Measurements from ENCODE around the gene SLC35G1. TPM values are rescaled to one million over a fixed set of nuclear protein-coding genes. Genes with fewer than 3 reads are reported as not detected.

The SLC35G1 gene
- total RNA-seq, 1 experiment from 2014 or later: 9.4 TPM

DNA sequence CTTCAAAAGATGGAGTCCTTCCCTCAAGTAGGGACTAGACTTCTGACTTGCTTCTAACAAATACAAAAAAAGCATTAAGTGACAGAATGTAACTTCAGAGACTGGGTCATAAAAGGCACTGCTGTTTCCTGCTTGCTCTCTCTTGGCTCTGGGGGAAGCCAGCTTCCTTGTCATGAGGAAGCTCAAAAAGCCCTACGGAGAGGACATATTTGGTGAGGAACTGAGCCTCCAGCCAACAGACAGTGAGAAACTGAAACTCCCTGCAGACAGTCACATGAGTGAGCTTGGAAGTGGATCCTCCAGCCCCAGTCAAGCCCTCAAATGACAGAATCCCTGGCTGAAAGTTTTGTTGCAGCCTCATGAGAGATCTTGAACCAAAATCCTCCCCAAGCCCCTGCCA is 26.3 kb upstream of the SLC35G1 start:
- H3K27ac ChIP-seq (ENCODE audit: low read depth, low read length): no peak overlapping the region
- CTCF ChIA-PET: no interaction called here
- RAD21 ChIA-PET (ENCODE audit: low non-redundant PET in 1 of 2, low total read pairs in 2 of 2, uncharacterized antibody in 2 of 2, unreplicated experiment in 2 of 2): no interaction called here

More for the DNA sequence above, 26.3 kb upstream of the SLC35G1 start:
- Histone ChIP-seq H3K79me2 (ENCODE audit: insufficient read depth, low read length) (no peaks in the 10 kb centered on the region), H3K4me2 (ENCODE audit: low read length) (no peak overlapping the region), H4K20me1 (ENCODE audit: insufficient read depth) (no peaks in the 10 kb centered on the region), H3K9ac (ENCODE audit: low read length) (no peak overlapping the region), H3K9me3 (ENCODE audit: control insufficient read depth in 1 of 2, insufficient read depth in 1 of 2, low read depth in 1 of 2, low read length in 2 of 2) (no peaks in the 10 kb centered on the region), H2AFZ (ENCODE audit: low read depth, low read length, poor library complexity, severe bottlenecking) (no peak overlapping the region), H3K4me1 (ENCODE audit: control insufficient read depth in 1 of 2, insufficient read depth in 2 of 2, low read length in 2 of 2) (no peaks in the 10 kb centered on the region), H3K4me3 (replicated peaks in 1 of 2; ENCODE audit: low read depth in 1 of 2, low read length in 2 of 2) (no peak overlapping the region), H3K36me3 (ENCODE audit: control insufficient read depth in 1 of 2, insufficient read depth in 2 of 2, low read length in 2 of 2) (no peaks in the 10 kb centered on the region), H3K27me3 (ENCODE audit: insufficient read depth, low read length) (no peaks in the 10 kb centered on the region; the same call in 1 of the 2 replicates), H3K9me2 (ENCODE audit: insufficient read depth) (0 out of 2 replicates have a peak, but pooled peaks cover 4% of the 10 kb centered on the region)
- POLR2A ChIA-PET: no interaction called here
- TF ChIP-seq RAD21 (IDR thresholded peaks at IDR 0.05; ENCODE audit: low read depth) (no peak), ELF1 (IDR thresholded peaks at IDR 0.05; ENCODE audit: borderline replicate concordance, low read depth) (no peak), YY1 (IDR thresholded peaks at IDR 0.05; ENCODE audit: extremely low read depth, insufficient replicate concordance, low read depth, low read length) (no peak), EZH2phosphoT487 (IDR thresholded peaks at IDR 0.05; ENCODE audit: borderline replicate concordance) (no peak), JUND (IDR thresholded peaks at IDR 0.05) (no peak)
- TF ChIP-seq, protein P1, sequence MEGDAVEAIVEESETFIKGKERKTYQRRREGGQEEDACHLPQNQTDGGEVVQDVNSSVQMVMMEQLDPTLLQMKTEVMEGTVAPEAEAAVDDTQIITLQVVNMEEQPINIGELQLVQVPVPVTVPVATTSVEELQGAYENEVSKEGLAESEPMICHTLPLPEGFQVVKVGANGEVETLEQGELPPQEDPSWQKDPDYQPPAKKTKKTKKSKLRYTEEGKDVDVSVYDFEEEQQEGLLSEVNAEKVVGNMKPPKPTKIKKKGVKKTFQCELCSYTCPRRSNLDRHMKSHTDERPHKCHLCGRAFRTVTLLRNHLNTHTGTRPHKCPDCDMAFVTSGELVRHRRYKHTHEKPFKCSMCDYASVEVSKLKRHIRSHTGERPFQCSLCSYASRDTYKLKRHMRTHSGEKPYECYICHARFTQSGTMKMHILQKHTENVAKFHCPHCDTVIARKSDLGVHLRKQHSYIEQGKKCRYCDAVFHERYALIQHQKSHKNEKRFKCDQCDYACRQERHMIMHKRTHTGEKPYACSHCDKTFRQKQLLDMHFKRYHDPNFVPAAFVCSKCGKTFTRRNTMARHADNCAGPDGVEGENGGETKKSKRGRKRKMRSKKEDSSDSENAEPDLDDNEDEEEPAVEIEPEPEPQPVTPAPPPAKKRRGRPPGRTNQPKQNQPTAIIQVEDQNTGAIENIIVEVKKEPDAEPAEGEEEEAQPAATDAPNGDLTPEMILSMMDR (IDR thresholded peaks at IDR 0.05 in 2 of 3, conservative IDR thresholded peaks at IDR 0.05 in 1 of 3; ENCODE audit: borderline replicate concordance in 1 of 3, insufficient read depth in 1 of 3, low read depth in 2 of 3, low read length in 2 of 3): no peak
- TF ChIP-seq, protein P2, sequence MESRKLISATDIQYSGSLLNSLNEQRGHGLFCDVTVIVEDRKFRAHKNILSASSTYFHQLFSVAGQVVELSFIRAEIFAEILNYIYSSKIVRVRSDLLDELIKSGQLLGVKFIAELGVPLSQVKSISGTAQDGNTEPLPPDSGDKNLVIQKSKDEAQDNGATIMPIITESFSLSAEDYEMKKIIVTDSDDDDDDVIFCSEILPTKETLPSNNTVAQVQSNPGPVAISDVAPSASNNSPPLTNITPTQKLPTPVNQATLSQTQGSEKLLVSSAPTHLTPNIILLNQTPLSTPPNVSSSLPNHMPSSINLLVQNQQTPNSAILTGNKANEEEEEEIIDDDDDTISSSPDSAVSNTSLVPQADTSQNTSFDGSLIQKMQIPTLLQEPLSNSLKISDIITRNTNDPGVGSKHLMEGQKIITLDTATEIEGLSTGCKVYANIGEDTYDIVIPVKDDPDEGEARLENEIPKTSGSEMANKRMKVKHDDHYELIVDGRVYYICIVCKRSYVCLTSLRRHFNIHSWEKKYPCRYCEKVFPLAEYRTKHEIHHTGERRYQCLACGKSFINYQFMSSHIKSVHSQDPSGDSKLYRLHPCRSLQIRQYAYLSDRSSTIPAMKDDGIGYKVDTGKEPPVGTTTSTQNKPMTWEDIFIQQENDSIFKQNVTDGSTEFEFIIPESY (IDR thresholded peaks at IDR 0.05; ENCODE audit: extremely low read depth, insufficient replicate concordance, low read length): no peak
- TF ChIP-seq, protein P3, sequence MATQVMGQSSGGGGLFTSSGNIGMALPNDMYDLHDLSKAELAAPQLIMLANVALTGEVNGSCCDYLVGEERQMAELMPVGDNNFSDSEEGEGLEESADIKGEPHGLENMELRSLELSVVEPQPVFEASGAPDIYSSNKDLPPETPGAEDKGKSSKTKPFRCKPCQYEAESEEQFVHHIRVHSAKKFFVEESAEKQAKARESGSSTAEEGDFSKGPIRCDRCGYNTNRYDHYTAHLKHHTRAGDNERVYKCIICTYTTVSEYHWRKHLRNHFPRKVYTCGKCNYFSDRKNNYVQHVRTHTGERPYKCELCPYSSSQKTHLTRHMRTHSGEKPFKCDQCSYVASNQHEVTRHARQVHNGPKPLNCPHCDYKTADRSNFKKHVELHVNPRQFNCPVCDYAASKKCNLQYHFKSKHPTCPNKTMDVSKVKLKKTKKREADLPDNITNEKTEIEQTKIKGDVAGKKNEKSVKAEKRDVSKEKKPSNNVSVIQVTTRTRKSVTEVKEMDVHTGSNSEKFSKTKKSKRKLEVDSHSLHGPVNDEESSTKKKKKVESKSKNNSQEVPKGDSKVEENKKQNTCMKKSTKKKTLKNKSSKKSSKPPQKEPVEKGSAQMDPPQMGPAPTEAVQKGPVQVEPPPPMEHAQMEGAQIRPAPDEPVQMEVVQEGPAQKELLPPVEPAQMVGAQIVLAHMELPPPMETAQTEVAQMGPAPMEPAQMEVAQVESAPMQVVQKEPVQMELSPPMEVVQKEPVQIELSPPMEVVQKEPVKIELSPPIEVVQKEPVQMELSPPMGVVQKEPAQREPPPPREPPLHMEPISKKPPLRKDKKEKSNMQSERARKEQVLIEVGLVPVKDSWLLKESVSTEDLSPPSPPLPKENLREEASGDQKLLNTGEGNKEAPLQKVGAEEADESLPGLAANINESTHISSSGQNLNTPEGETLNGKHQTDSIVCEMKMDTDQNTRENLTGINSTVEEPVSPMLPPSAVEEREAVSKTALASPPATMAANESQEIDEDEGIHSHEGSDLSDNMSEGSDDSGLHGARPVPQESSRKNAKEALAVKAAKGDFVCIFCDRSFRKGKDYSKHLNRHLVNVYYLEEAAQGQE (IDR thresholded peaks at IDR 0.05; ENCODE audit: low read depth): no peak
- TF ChIP-seq, protein P4, sequence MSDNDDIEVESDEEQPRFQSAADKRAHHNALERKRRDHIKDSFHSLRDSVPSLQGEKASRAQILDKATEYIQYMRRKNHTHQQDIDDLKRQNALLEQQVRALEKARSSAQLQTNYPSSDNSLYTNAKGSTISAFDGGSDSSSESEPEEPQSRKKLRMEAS (IDR thresholded peaks at IDR 0.05): no peak
- ATAC-seq: no peak
- BruUV-seq (replicated peaks): no TSS peak
- DNase-seq (ENCODE audit: low read depth, low spot score): no peak
- intact Hi-C loops (cut with micrococcal nuclease): no loop called here
